ENCODE results near the gene IQSEC3. TPM values are rescaled to one million over a fixed set of nuclear protein-coding genes. Genes with fewer than 3 reads are reported as not detected.

IQSEC3 gene
- total RNA-seq, 3 donors from 2014 or later (not counting 1 experiment from before 2014, with no cell fraction given): 4.4 to 7.1 (median 5.3) TPM

- intact Hi-C loops (cut with micrococcal nuclease): no loop called here
- H3K27me3 Mint-ChIP-seq (ENCODE audit: low read depth in 2 of 2): peaks cover 46 to 60% of the 10 kb centered on the region in 2 donors
- Histone ChIP-seq H3K4me1 (ENCODE audit: control insufficient read depth, insufficient read depth, low read length) (peaks cover 3% of the 10 kb centered on the region), H3K4me3 (ENCODE audit: low read length) (no peak overlapping the region), H3K27ac (ENCODE audit: low read length) (no peak overlapping the region), H3K36me3 (ENCODE audit: control insufficient read depth, insufficient read depth, low read length) (no peaks in the 10 kb centered on the region), H3K9me3 (ENCODE audit: control insufficient read depth, insufficient read depth, low read length) (no peaks in the 10 kb centered on the region), H3K27me3 (ENCODE audit: control insufficient read depth, insufficient read depth, low read length) (peaks cover 8% of the 10 kb centered on the region)
- DNase-seq (no peak), ATAC-seq (no peak)
- H3K4me3 Mint-ChIP-seq: no peak overlapping the region
- H3K27ac Mint-ChIP-seq: no peak overlapping the region
- peaks cover 0 to 2% of the 10 kb centered on the region in 2 donors for H3K9me3 Mint-ChIP-seq
- WGBS (ENCODE audit: insufficient coverage): 88% methylated on average over 6 of the region's 8 CpGs
- H3K4me1 Mint-ChIP-seq: peaks cover 0 to 10% of the 10 kb centered on the region in 2 donors
- no peaks in the 10 kb centered on the region for H3K36me3 Mint-ChIP-seq
- TF ChIP-seq CTCF (IDR thresholded peaks at IDR 0.05): no peak
Observed at GRCh38 chr12:201361-201760, 134.8 kb downstream of the IQSEC3 start.

GRCh38 chr12:202081-202731 is 135.6 kb downstream of the IQSEC3 start:
- no peak for TF ChIP-seq CTCF (IDR thresholded peaks at IDR 0.05)
- H3K27ac Mint-ChIP-seq: no peak overlapping the region
- no peaks in the 10 kb centered on the region for H3K36me3 Mint-ChIP-seq
- no peak overlapping the region for H3K4me3 ChIP-seq (ENCODE audit: low read length)
- DNase-seq (no peak), ATAC-seq (no peak)
- no peak overlapping the region for H3K27ac ChIP-seq (ENCODE audit: low read length)
- peaks cover 3% of the 10 kb centered on the region for H3K4me1 ChIP-seq (ENCODE audit: control insufficient read depth, insufficient read depth, low read length)
- H3K4me1 Mint-ChIP-seq: peaks cover 0 to 10% of the 10 kb centered on the region in 2 donors
- H3K36me3 ChIP-seq (ENCODE audit: control insufficient read depth, insufficient read depth, low read length): no peaks in the 10 kb centered on the region
- no peaks in the 10 kb centered on the region for H3K9me3 Mint-ChIP-seq
- peaks cover 48 to 69% of the 10 kb centered on the region in 2 donors for H3K27me3 Mint-ChIP-seq (ENCODE audit: low read depth in 2 of 2)
- intact Hi-C loops (cut with micrococcal nuclease): no loop called here
- no peak overlapping the region for H3K4me3 Mint-ChIP-seq
- 64% methylated on average over 14 of the region's 15 CpGs for WGBS (ENCODE audit: insufficient coverage)
- peaks cover 8% of the 10 kb centered on the region for H3K27me3 ChIP-seq (ENCODE audit: control insufficient read depth, insufficient read depth, low read length)
- H3K9me3 ChIP-seq (ENCODE audit: control insufficient read depth, insufficient read depth, low read length): no peaks in the 10 kb centered on the region

GRCh38 chr12:203074-203461 is 136.5 kb downstream of the IQSEC3 start:
- 65% methylated on average over 16 of the region's 16 CpGs for WGBS (ENCODE audit: insufficient coverage)
- peaks cover 8% of the 10 kb centered on the region for H3K27me3 ChIP-seq (ENCODE audit: control insufficient read depth, insufficient read depth, low read length)
- H3K9me3 Mint-ChIP-seq: no peaks in the 10 kb centered on the region
- TF ChIP-seq CTCF (IDR thresholded peaks at IDR 0.05): no peak
- peaks cover 48 to 71% of the 10 kb centered on the region in 2 donors for H3K27me3 Mint-ChIP-seq (ENCODE audit: low read depth in 2 of 2)
- peaks cover 3% of the 10 kb centered on the region for H3K4me1 ChIP-seq (ENCODE audit: control insufficient read depth, insufficient read depth, low read length)
- H3K4me3 ChIP-seq (ENCODE audit: low read length): no peak overlapping the region
- peaks cover 0 to 10% of the 10 kb centered on the region in 2 donors for H3K4me1 Mint-ChIP-seq
- no peak overlapping the region for H3K4me3 Mint-ChIP-seq
- H3K27ac Mint-ChIP-seq: no peak overlapping the region
- intact Hi-C loops (cut with micrococcal nuclease): no loop called here
- no peaks in the 10 kb centered on the region for H3K36me3 Mint-ChIP-seq
- DNase-seq: no peak
- H3K27ac ChIP-seq (ENCODE audit: low read length): no peak overlapping the region
- ATAC-seq: no peak
- H3K9me3 ChIP-seq (ENCODE audit: control insufficient read depth, insufficient read depth, low read length): no peaks in the 10 kb centered on the region
- H3K36me3 ChIP-seq (ENCODE audit: control insufficient read depth, insufficient read depth, low read length): no peaks in the 10 kb centered on the region

All from natural killer cell (primary cell).